Keratinocyte (primary cell): ENCODE measurements around the gene PRIMPOL.

Source experiments
- CTCF ChIP-seq, 3 experiments: IDR thresholded peaks in 1 of 3; conservative IDR thresholded peaks in 1 of 3; optimal IDR thresholded peaks in 1 of 3; 2 replicates in 2 of 3; 3 replicates in 1 of 3; pipeline versions ENCODE3 to v1.5.1; 2011; ENCODE audit warnings: low read length in 3 of 3, mild to moderate bottlenecking in 3 of 3, moderate library complexity in 2 of 3, control low read depth in 1 of 3, inconsistent platforms in 1 of 3; ENCODE audit not compliant: insufficient read depth in 2 of 3; ENCODE audit errors: extremely low read depth in 1 of 3
- EZH2 ChIP-seq: IDR thresholded peaks from one replicate; pipeline ENCODE4 v1.6.1; 2012; ENCODE audit warnings: inconsistent platforms, mild to moderate bottlenecking, low read length, moderate library complexity

GRCh38 chr4:184672741-184673140, 23.2 kb downstream of the PRIMPOL start:
- no peak for TF ChIP-seq CTCF (optimal IDR thresholded peaks at IDR 0.05 in 1 of 3, IDR thresholded peaks at IDR 0.05 in 1 of 3, conservative IDR thresholded peaks at IDR 0.05 in 1 of 3; ENCODE audit: extremely low read depth in 1 of 3, insufficient read depth in 2 of 3, low read length in 3 of 3)
- no peak for TF ChIP-seq EZH2
